IPS-NIHi7 (cell line): ENCODE data around the gene SPATS2L.

Experiments used
- DNase-seq: peaks from one replicate; pipeline ENCODE4 v3.0.0; 2012; ENCODE audit warnings: mixed read lengths; ENCODE audit errors: extremely low spot score

Gene SPATS2L

GRCh38 chr2:200306196-200306930 is at the start of gene SPATS2L:
Gene SPATS2L, plus strand, starts transcription at chr2:200306693. Its CDS starts 82,552 bp downstream, at chr2:200389245.
- peak; percentile 69 for DNase-seq

- no peak for DNase-seq
Measured at GRCh38 chr2:200257570-200257969, 48.9 kb upstream of the SPATS2L start.

GRCh38 chr2:200258081-200258480 is 48.4 kb upstream of the SPATS2L start:
- DNase-seq: no peak

- DNase-seq: no peak
Measured at GRCh38 chr2:200258881-200259576, 47.5 kb upstream of the SPATS2L start.

- no peak for DNase-seq
Measured at GRCh38 chr2:200259577-200259957, 46.9 kb upstream of the SPATS2L start.

GRCh38 chr2:200262047-200262446 is 44.4 kb upstream of the SPATS2L start:
- no peak for DNase-seq

- DNase-seq: no peak
Measured at GRCh38 chr2:200263279-200263678, 43.2 kb upstream of the SPATS2L start.

- DNase-seq: no peak
Measured at GRCh38 chr2:200264631-200265030, 41.9 kb upstream of the SPATS2L start.

- DNase-seq: no peak
Measured at GRCh38 chr2:200266406-200266805, 40.1 kb upstream of the SPATS2L start.

GRCh38 chr2:200267350-200267749 is 39.1 kb upstream of the SPATS2L start:
- no peak for DNase-seq

GRCh38 chr2:200270732-200271131 is 35.8 kb upstream of the SPATS2L start:
- DNase-seq: no peak

- no peak for DNase-seq
Measured at GRCh38 chr2:200272320-200272719, 34.2 kb upstream of the SPATS2L start.

GRCh38 chr2:200274116-200275075 is 32.1 kb upstream of the SPATS2L start:
- DNase-seq: no peak

- DNase-seq: no peak
Measured at GRCh38 chr2:200275295-200276013, 31.0 kb upstream of the SPATS2L start.

- DNase-seq: no peak
Measured at GRCh38 chr2:200276472-200276871, 30.0 kb upstream of the SPATS2L start.

- no peak for DNase-seq
Measured at GRCh38 chr2:200278694-200279316, 27.7 kb upstream of the SPATS2L start.

- DNase-seq: no peak
Measured at GRCh38 chr2:200279857-200280256, 26.6 kb upstream of the SPATS2L start.

- no peak for DNase-seq
Measured at GRCh38 chr2:200286578-200286977, 19.9 kb upstream of the SPATS2L start.

GRCh38 chr2:200288670-200289429 is 17.6 kb upstream of the SPATS2L start:
- no peak for DNase-seq

GRCh38 chr2:200296118-200296517 is 10.4 kb upstream of the SPATS2L start:
- DNase-seq: no peak
